K562 (cell line): ENCODE data around the gene SLC16A4. TPM values are rescaled to one million over a fixed set of nuclear protein-coding genes. Genes with fewer than 3 reads are reported as not detected.

Experiments
- ATAC-seq: fragments of 200-7000 bp; cut with Tn5 transposase; 3 replicates; pipeline ENCODE4 v1.9.1; 2020; ENCODE audit warnings: moderate library complexity
- BruUV-seq: library from RNA; stranded (reverse); fragments of 400-500 nt; replicated peaks from 2 replicates; lab custom pipeline; 2021; lab: Mats Ljungman, UMichigan
- CTCF ChIA-PET: fragments of 300-600 bp; formaldehyde crosslinking; extraction: SDS; loops from one replicate; lab custom pipeline; 2021; ENCODE audit warnings: low intra/inter-chr PET ratio; lab: Yijun Ruan, JAX
- POLR2A ChIA-PET: fragments of 300-600, 350-650 bp; sonication (Branson Sonifier 250); formaldehyde crosslinking; extraction: SDS; loops from one replicate; lab custom pipeline; 2021; ENCODE audit warnings: antibody characterized with exemption, inconsistent platforms; lab: Yijun Ruan, JAX
- DNase-seq, 4 experiments: peaks; one replicate each; pipeline versions ENCODE4 v3.0.0 to v3.0.0-alpha.2; 2011 to 2018; ENCODE audit warnings: low spot score in 3 of 4, mixed read lengths in 3 of 4; ENCODE audit errors: extremely low read depth in 1 of 4
- FAIRE-seq: peaks from 2 replicates; lab custom pipeline; 2011; peaks lifted over from hg19 to GRCh38; lab: Jason Lieb, UNC
- H2AFZ ChIP-seq: 2 replicates; pipeline ENCODE4 v1.6.0; 2011; ENCODE audit warnings: low read depth, low read length, control low read depth, inconsistent platforms
- H3K27ac ChIP-seq: fragments of 200-600 bp; 3 replicates; pipeline ENCODE4 v1.8.0; 2011; ENCODE audit warnings: low read depth, mild to moderate bottlenecking, control low read depth, inconsistent platforms, low read length, moderate library complexity, mixed read lengths; ENCODE audit errors: extremely low read depth
- H3K27me3 ChIP-seq, 2 experiments: fragments of 300-600 bp in 1 of 2; 2 replicates in 1 of 2; 3 replicates in 1 of 2; pipeline versions ENCODE4 v1.6.0 to v1.8.0; 2011; ENCODE audit warnings: inconsistent platforms in 2 of 2, low read length in 2 of 2, mild to moderate bottlenecking in 1 of 2, mixed read lengths in 1 of 2, moderate library complexity in 1 of 2; ENCODE audit not compliant: control insufficient read depth in 2 of 2, insufficient read depth in 2 of 2
- H3K36me3 ChIP-seq: fragments of 300-600 bp; 3 replicates; pipeline ENCODE4 v1.8.0; 2011; ENCODE audit warnings: mild to moderate bottlenecking, low read length, inconsistent platforms; ENCODE audit not compliant: control insufficient read depth, insufficient read depth
- H3K4me1 ChIP-seq, 2 experiments: fragments of 200-600 bp in 1 of 2; replicated peaks in 1 of 2; 2 replicates in 1 of 2; 3 replicates in 1 of 2; pipeline versions ENCODE4 v1.5.1 to v1.8.0; 2011; ENCODE audit warnings: inconsistent platforms in 2 of 2, low read length in 2 of 2, mild to moderate bottlenecking in 1 of 2, mixed read lengths in 1 of 2, moderate library complexity in 1 of 2; ENCODE audit not compliant: control insufficient read depth in 2 of 2, insufficient read depth in 2 of 2
- H3K4me2 ChIP-seq: 2 replicates; pipeline ENCODE4 v1.6.1; 2011; ENCODE audit warnings: low read length, control low read depth, inconsistent platforms, mixed read lengths; ENCODE audit not compliant: insufficient read depth
- H3K4me3 ChIP-seq: fragments of 200-600 bp; sonication (generic), shearing (Covaris generic); 2 replicates; pipeline ENCODE4 v1.5.1; 2016; ENCODE audit warnings: control low read depth, inconsistent platforms
- H3K79me2 ChIP-seq: fragments of 200-600 bp; 3 replicates; pipeline ENCODE4 v1.8.0; 2011; ENCODE audit warnings: low read length, inconsistent platforms; ENCODE audit not compliant: control insufficient read depth, insufficient read depth
- H3K9ac ChIP-seq, 2 experiments: 2 replicates each; pipeline versions ENCODE4 v1.6.0 to v1.6.1; 2011; ENCODE audit warnings: low read depth in 2 of 2, low read length in 2 of 2, control low read depth in 1 of 2, inconsistent platforms in 1 of 2, mild to moderate bottlenecking in 1 of 2, mixed read lengths in 1 of 2; ENCODE audit not compliant: insufficient read depth in 1 of 2
- H3K9me1 ChIP-seq: one replicate; pipeline ENCODE4 v1.6.0; 2011; ENCODE audit warnings: inconsistent platforms, mild to moderate bottlenecking, low read length, moderate library complexity; ENCODE audit not compliant: control insufficient read depth, insufficient read depth
- H3K9me3 ChIP-seq: replicated peaks from 2 replicates; pipeline ENCODE4 v1.5.1; 2011; ENCODE audit warnings: low read depth, low read length, inconsistent platforms; ENCODE audit not compliant: control insufficient read depth, insufficient read depth
- H4K20me1 ChIP-seq: replicated peaks from 2 replicates; pipeline ENCODE4 v1.6.1; 2011; ENCODE audit warnings: low read length, inconsistent platforms, mixed read lengths; ENCODE audit not compliant: control insufficient read depth, insufficient read depth
- CBFB ChIP-seq: sonication (generic); formaldehyde crosslinking; IDR thresholded peaks from 2 replicates; pipeline ENCODE4 v1.4.0; 2020; ENCODE audit warnings: mild to moderate bottlenecking, missing genetic modification reagents
- CC2D1A ChIP-seq: fragments of 450-650 bp; IDR thresholded peaks from 2 replicates; pipeline ENCODE4 v1.6.1; 2017; ENCODE audit warnings: mild to moderate bottlenecking
- HES1 ChIP-seq: fragments of 450-650 bp; IDR thresholded peaks from 2 replicates; pipeline ENCODE4 v1.6.1; 2016; ENCODE audit warnings: low read depth, mild to moderate bottlenecking, moderate library complexity
- HMG20A ChIP-seq: fragments of 450-650 bp; formaldehyde crosslinking; conservative IDR thresholded peaks from 2 replicates; pipeline ENCODE4 v1.4.0; 2020; ENCODE audit warnings: mild to moderate bottlenecking, mixed read lengths
- ILF3 ChIP-seq: fragments of 450-650 bp; IDR thresholded peaks from 2 replicates; pipeline ENCODE4 v1.6.1; 2018; ENCODE audit warnings: antibody characterized with exemption, mild to moderate bottlenecking, moderate library complexity, borderline replicate concordance
- LEF1 ChIP-seq: fragments of 450-650 bp; IDR thresholded peaks from 2 replicates; pipeline ENCODE4 v1.6.1; 2016; ENCODE audit warnings: mild to moderate bottlenecking
- NKRF ChIP-seq: fragments of 450-650 bp; IDR thresholded peaks from 2 replicates; pipeline ENCODE4 v1.6.1; 2016; ENCODE audit warnings: borderline replicate concordance
- NR3C1 ChIP-seq: sonication (generic); formaldehyde crosslinking; IDR thresholded peaks from 2 replicates; pipeline ENCODE4 v1.8.1; 2022; ENCODE audit warnings: missing genetic modification reagents
- POLR2G ChIP-seq: fragments of 200-400 bp; formaldehyde crosslinking; IDR thresholded peaks from 2 replicates; pipeline ENCODE4 v1.6.1; 2017; ENCODE audit warnings: low read depth, mild to moderate bottlenecking, antibody characterized with exemption, low read length, moderate library complexity
- RFX5 ChIP-seq: IDR thresholded peaks from 2 replicates; pipeline ENCODE4 v1.6.1; 2011; ENCODE audit warnings: low read depth, mild to moderate bottlenecking, improper control_type of control experiment, low read length
- RHOXF2B ChIP-seq: fragments of 250-450 bp; sonication (Bioruptor Pico); conservative IDR thresholded peaks from 2 replicates; pipeline ENCODE4 v1.5.1; 2021
- RUNX1 ChIP-seq: sonication (generic); IDR thresholded peaks from 2 replicates; pipeline ENCODE4 v1.6.1; 2016; ENCODE audit warnings: antibody characterized with exemption, low read depth
- ZNF197 ChIP-seq: fragments of 200-800 bp; sonication (Bioruptor generic); IDR thresholded peaks from 2 replicates; pipeline ENCODE4 v1.6.1; 2016; ENCODE audit warnings: low read depth, missing genetic modification characterization, missing compliant biosample characterization
- ZNF584 ChIP-seq: fragments of 200-800 bp; sonication (Bioruptor generic); IDR thresholded peaks from 2 replicates; pipeline ENCODE4 v1.6.1; 2016; ENCODE audit warnings: low read depth, mild to moderate bottlenecking, missing genetic modification characterization, missing compliant biosample characterization
- WGBS: fragments of 100-300 bp; shearing (Covaris generic); methylation state at CpG from one replicate; pipeline ENCODE4 v1.1.6; 2016; ENCODE audit warnings: low coverage, mixed read lengths; ENCODE audit not compliant: insufficient coverage; ENCODE audit errors: missing lambda C conversion rate; 5-methylcytosine and 5-hydroxymethylcytosine counted together
- in situ Hi-C: fragments of 300-500 bp; cut with MboI; formaldehyde crosslinking; loops from 4 replicates; pipeline ENCODE4 v1.15.0; 2018; ENCODE audit warnings: inconsistent platforms, mixed read lengths
- intact Hi-C: fragments of 100-400 bp; cut with micrococcal nuclease; formaldehyde crosslinking; loops from 2 replicates; pipeline ENCODE4 v1.14.2; 2022
- polyA plus RNA-seq, 8 experiments: library from polyadenylated mRNA; depleted of rRNA in 4 of 8; stranded (reverse) in 5 of 8; unstranded in 3 of 8; fragments of >200 nt; fragmentation: Nextera tagmentation in 2 of 8; fragmentation: Illumina TruSeq in 1 of 8; extraction: Ambion mirVana in 2 of 8; extraction: Trizol in 1 of 8; gene quantifications; 2 replicates each; pipeline versions ENCODE4 v1.2.1 to v1.2.3, GENCODE V29; 2011 to 2014; ENCODE audit warnings: inconsistent platforms in 1 of 8, missing spikeins in 1 of 8
- total RNA-seq, 7 experiments: library from RNA; depleted of rRNA in 6 of 7; stranded (reverse); fragments of >200 nt in 6 of 7; fragmentation: Illumina TruSeq in 2 of 7; extraction: Trizol in 2 of 7; gene quantifications; 2 replicates each; pipeline versions ENCODE4 v1.2.1 to v1.2.3, GENCODE V29; 2011 to 2021; ENCODE audit warnings: low replicate concordance in 1 of 7

SLC16A4 gene
- total and polyA plus RNA-seq, 9 of the 15 experiments (the other 6 are each of a cell fraction or from before 2014, with no cell fraction given) = 0.04 to 0.31 (median 0.18) TPM; not detected in 1

GRCh38 chr1:110320168-110320518 is 70.7 kb downstream of the SLC16A4 start:
- TF ChIP-seq RUNX1 = no peak
- no peak for TF ChIP-seq ZNF584 (CRISPR knock-in tag)
- no peak for TF ChIP-seq ILF3
- TF ChIP-seq RHOXF2B = no peak
- TF ChIP-seq POLR2G = no peak
- TF ChIP-seq RFX5 = no peak
- no peak for TF ChIP-seq CC2D1A
- TF ChIP-seq NKRF = no peak
- TF ChIP-seq HMG20A (CRISPR knock-in tag) = no peak
- no peak for TF ChIP-seq ZNF197 (CRISPR knock-in tag)
- TF ChIP-seq NR3C1 = no peak
- no peak for TF ChIP-seq LEF1
- no peak for TF ChIP-seq CBFB
- TF ChIP-seq HES1 = no peak
- TF ChIP-seq, all 486 proteins: peak for 0
- no TSS peak for BruUV-seq

More at GRCh38 chr1:110320168-110320518, 70.7 kb downstream of the SLC16A4 start:
- ChIA-PET CTCF (no interaction called here), POLR2A (interaction anchor here (0.6 to 1.2 kb wide), 3 partner anchors 10 to 111 kb away, joined by 4 to 6 read pairs (median 5); no protein-coding TSS in a partner anchor)
- intact Hi-C loops = no loop called here
- no peaks in the 10 kb centered on the region for H3K4me1 ChIP-seq
- WGBS = 0% methylated on average over 1 of the region's 1 CpG
- H3K36me3 ChIP-seq = no peaks in the 10 kb centered on the region
- no peak overlapping the region for H3K4me2 ChIP-seq
- no peak for ATAC-seq
- no peaks in the 10 kb centered on the region for H3K9me1 ChIP-seq
- H2AFZ ChIP-seq = no peak overlapping the region
- no peak for DNase-seq
- H3K9me3 ChIP-seq = no peaks in the 10 kb centered on the region
- H3K27ac ChIP-seq = no peak overlapping the region
- FAIRE-seq = no peak
- no peaks in the 10 kb centered on the region for H4K20me1 ChIP-seq
- no peaks in the 10 kb centered on the region for H3K79me2 ChIP-seq
- in situ Hi-C loops = no loop called here
- H3K9ac ChIP-seq = no peak overlapping the region
- H3K27me3 ChIP-seq = no peaks in the 10 kb centered on the region; a peak in 1 of 5 replicates
- no peak overlapping the region for H3K4me3 ChIP-seq
